Prostate gland (tissue), 2 donors: Measurements from ENCODE around the gene TCF12. TPM values are rescaled to one million over a fixed set of nuclear protein-coding genes. Genes with fewer than 3 reads are reported as not detected.
A peak's percentile ranks its signal among the peaks of the same experiment; 100 is the strongest.

Source experiments
- DNase-seq: peaks from one replicate; pipeline ENCODE4 v3.0.0-alpha.2; 2019; ENCODE audit warnings: low spot score
- H3K27ac ChIP-seq, 2 donors: fragments of 200-600 bp; sonication (generic); 2 replicates each; pipeline ENCODE4 v1.5.1; 2017 to 2019
- H3K27me3 ChIP-seq: fragments of 200-600 bp; sonication (generic); replicated peaks from 2 replicates; pipeline ENCODE4 v1.5.1; 2019; ENCODE audit not compliant: insufficient read depth
- H3K36me3 ChIP-seq, 2 donors: fragments of 200-600 bp; sonication (generic); 1 replicate in 1 of 2; 2 replicates in 1 of 2; pipeline versions ENCODE4 v1.5.1 to v1.8.1; 2017 to 2019
- H3K4me1 ChIP-seq: fragments of 200-600 bp; sonication (generic); replicated peaks from 2 replicates; pipeline ENCODE4 v1.5.1; 2019
- H3K4me3 ChIP-seq, 2 donors: fragments of 200-600 bp; sonication (generic); 2 replicates each; pipeline ENCODE4 v1.5.1; 2017 to 2019
- H3K9me3 ChIP-seq: fragments of 200-600 bp; sonication (generic); 2 replicates; pipeline ENCODE4 v1.5.1; 2017
- CTCF ChIP-seq, 4 experiments: fragments of 200-600 bp in 2 of 4; fragments of 450-650 bp in 2 of 4; sonication (generic) in 2 of 4; IDR thresholded peaks; 1 replicate in 3 of 4; 2 replicates in 1 of 4; pipeline ENCODE4 v1.5.1; 2016 to 2019; ENCODE audit warnings: antibody characterized with exemption in 4 of 4, mild to moderate bottlenecking in 2 of 4, moderate library complexity in 2 of 4
- POLR2A ChIP-seq: fragments of 450-650 bp; IDR thresholded peaks from one replicate; pipeline ENCODE4 v1.6.1; 2016; ENCODE audit warnings: antibody characterized with exemption, mild to moderate bottlenecking
- POLR2AphosphoS5 ChIP-seq: sonication (generic); formaldehyde crosslinking; IDR thresholded peaks from one replicate; pipeline ENCODE4 v1.6.1; 2017; ENCODE audit warnings: antibody characterized with exemption
- WGBS: methylation state at CpG from one replicate; pipeline ENCODE4 v1.1.5; 2018; 5-methylcytosine and 5-hydroxymethylcytosine counted together
- intact Hi-C: fragments of 100-400 bp; cut with DNase I; formaldehyde crosslinking; loops from one replicate; pipeline ENCODE4 v1.14.2; 2022
- total RNA-seq, 2 donors: library from RNA; depleted of rRNA; stranded (reverse); fragments of >200 nt; gene quantifications; one replicate each; pipeline ENCODE4 v1.1.0, GENCODE V29; 2016

The TCF12 gene
- total RNA-seq, 2 donors from 2014 or later, result 95.4 to 123 TPM

GRCh38 chr15:56963126-56963525, 44.7 kb downstream of the TCF12 start:
- Histone ChIP-seq H3K4me3 (no peak overlapping the region), H3K27ac (no peak overlapping the region), H3K9me3 (no peaks in the 10 kb centered on the region), H3K27me3 (no peaks in the 10 kb centered on the region), H3K36me3 (no peaks in the 10 kb centered on the region), H3K4me1 (peaks cover 3% of the 10 kb centered on the region)
- WGBS, result 84% methylated on average over 2 of the region's 2 CpGs
- intact Hi-C loops, result no loop called here
- no peak for DNase-seq
- TF ChIP-seq POLR2A (no peak), POLR2AphosphoS5 (no peak), CTCF (IDR thresholded peaks at IDR 0.05) (no peak)

- intact Hi-C loops, result no loop called here
- no peak for TF ChIP-seq POLR2AphosphoS5
- no peak for TF ChIP-seq CTCF (IDR thresholded peaks at IDR 0.05)
- no peak for TF ChIP-seq POLR2A
- peaks cover 3% of the 10 kb centered on the region for H3K4me1 ChIP-seq
These were observed 45.3 kb downstream of the TCF12 start for GRCh38 chr15:56963710-56964109.

GRCh38 chr15:56964182-56964581, 45.7 kb downstream of the TCF12 start:
- Histone ChIP-seq H3K4me1 (peaks cover 3% of the 10 kb centered on the region), H3K27ac (no peak overlapping the region), H3K36me3 (no peaks in the 10 kb centered on the region), H3K4me3 (no peak overlapping the region), H3K27me3 (no peaks in the 10 kb centered on the region), H3K9me3 (no peaks in the 10 kb centered on the region)
- TF ChIP-seq POLR2AphosphoS5, result no peak
- no peak for TF ChIP-seq POLR2A
- TF ChIP-seq CTCF (IDR thresholded peaks at IDR 0.05), result no peak
- DNase-seq, result no peak
- intact Hi-C loops, result no loop called here
- 8% methylated on average over 1 of the region's 1 CpG for WGBS

More at GRCh38 chr15:56963710-56964109, 45.3 kb downstream of the TCF12 start:
- no peak for DNase-seq
- no peaks in the 10 kb centered on the region for H3K9me3 ChIP-seq
- no peak overlapping the region for H3K4me3 ChIP-seq
- H3K36me3 ChIP-seq, result no peaks in the 10 kb centered on the region
- H3K27me3 ChIP-seq, result no peaks in the 10 kb centered on the region
- 47% methylated on average over 4 of the region's 4 CpGs for WGBS
- no peak overlapping the region for H3K27ac ChIP-seq

GRCh38 chr15:56965231-56966013, 47.0 kb downstream of the TCF12 start:
- TF ChIP-seq POLR2A, result no peak
- TF ChIP-seq POLR2AphosphoS5, result no peak
- TF ChIP-seq CTCF (IDR thresholded peaks at IDR 0.05), result no peak
- DNase-seq, result no peak
- intact Hi-C loops, result no loop called here
- WGBS, result 73% methylated on average over 1 of the region's 1 CpG
- no peaks in the 10 kb centered on the region for H3K27me3 ChIP-seq
- no peaks in the 10 kb centered on the region for H3K36me3 ChIP-seq
- peaks cover 3% of the 10 kb centered on the region for H3K4me1 ChIP-seq
- no peak overlapping the region for H3K4me3 ChIP-seq
- H3K9me3 ChIP-seq, result no peaks in the 10 kb centered on the region
- no peak overlapping the region for H3K27ac ChIP-seq

- WGBS, result 44% methylated on average over 3 of the region's 3 CpGs
- intact Hi-C loops, result no loop called here
- no peak for TF ChIP-seq POLR2A
- TF ChIP-seq POLR2AphosphoS5, result peak; percentile 81
- Histone ChIP-seq H3K4me3 (no peak overlapping the region), H3K27me3 (no peaks in the 10 kb centered on the region), H3K36me3 (no peaks in the 10 kb centered on the region), H3K9me3 (no peaks in the 10 kb centered on the region), H3K4me1 (peaks cover 3% of the 10 kb centered on the region), H3K27ac (peak overlapping the region; percentile 44 to 45)
- peak; percentile 52 for DNase-seq
These were observed 48.9 kb downstream of the TCF12 start for GRCh38 chr15:56967336-56967735.
